A673 (cell line): Measurements from ENCODE around the gene RAD23A. TPM values are rescaled to one million over a fixed set of nuclear protein-coding genes. Genes with fewer than 3 reads are reported as not detected.

ENCODE experiments used
- Bru-seq: library from RNA; stranded (reverse); fragments of 400-500 nt; gene quantifications from one replicate; lab custom pipeline; 2021; lab: Mats Ljungman, UMichigan
- BruChase-seq, 2 experiments: library from RNA; stranded (reverse); fragments of 400-500 nt; gene quantifications; one replicate each; lab custom pipeline; 2021; lab: Mats Ljungman, UMichigan
- BruUV-seq: library from RNA; stranded (reverse); fragments of 400-500 nt; replicated peaks from 2 replicates; lab custom pipeline; 2021; lab: Mats Ljungman, UMichigan
- CTCF ChIA-PET: fragments of 300-600 bp; sonication (Branson Sonifier 250); formaldehyde crosslinking; loops from one replicate; lab custom pipeline; 2022; ENCODE audit warnings: antibody characterized with exemption; lab: Charles Lee
- POLR2A ChIA-PET: fragments of 300-600 bp; sonication (Branson Sonifier 250); formaldehyde crosslinking; loops from one replicate; lab custom pipeline; 2022; ENCODE audit warnings: antibody characterized with exemption; ENCODE audit not compliant: low non-redundant PET; lab: Charles Lee
- DNase-seq: peaks from one replicate; pipeline ENCODE4 v3.0.0-alpha.2; 2015; ENCODE audit warnings: low spot score
- H3K27ac ChIP-seq: fragments of 200-600 bp; sonication (generic); 2 replicates; pipeline ENCODE4 v1.5.1; 2016; ENCODE audit warnings: mixed run types, low read depth, mild to moderate bottlenecking, mixed read lengths, antibody characterized with exemption, low read length; ENCODE audit not compliant: poor library complexity, severe bottlenecking
- H3K27me3 ChIP-seq: fragments of 200-600 bp; sonication (generic); replicated peaks from 2 replicates; pipeline ENCODE4 v1.6.1; 2017; ENCODE audit warnings: mixed run types, low read depth, mild to moderate bottlenecking, mixed read lengths, antibody characterized with exemption, low read length; ENCODE audit not compliant: insufficient read depth, poor library complexity
- H3K36me3 ChIP-seq: fragments of 200-600 bp; sonication (generic); 2 replicates; pipeline ENCODE4 v1.6.1; 2016; ENCODE audit warnings: mixed run types, mild to moderate bottlenecking, mixed read lengths, antibody characterized with exemption, low read length; ENCODE audit not compliant: insufficient read depth, poor library complexity, severe bottlenecking
- H3K4me1 ChIP-seq: fragments of 200-600 bp; sonication (generic); 2 replicates; pipeline ENCODE4 v1.6.1; 2017; ENCODE audit warnings: mixed run types, mild to moderate bottlenecking, mixed read lengths, antibody characterized with exemption, low read length; ENCODE audit not compliant: insufficient read depth, poor library complexity, severe bottlenecking
- H3K4me3 ChIP-seq: fragments of 200-600 bp; sonication (generic); 2 replicates; pipeline ENCODE4 v1.5.1; 2016; ENCODE audit warnings: low read depth, mixed run types, mild to moderate bottlenecking, mixed read lengths, low read length; ENCODE audit not compliant: poor library complexity, severe bottlenecking
- H3K9me3 ChIP-seq: fragments of 200-600 bp; sonication (generic); 2 replicates; pipeline ENCODE4 v1.6.1; 2016; ENCODE audit warnings: mixed run types, low read depth, mild to moderate bottlenecking, mixed read lengths, antibody characterized with exemption, low read length; ENCODE audit not compliant: poor library complexity, severe bottlenecking
- CTCF ChIP-seq: fragments of 300-800, 200-600 bp; sonication (generic); conservative IDR thresholded peaks from 2 replicates; pipeline ENCODE4 v1.5.1; 2017; ENCODE audit warnings: low read depth, mild to moderate bottlenecking, antibody characterized with exemption, low read length, moderate library complexity, mixed read lengths
- EZH2 ChIP-seq: fragments of 200-600 bp; sonication (generic); IDR thresholded peaks from 2 replicates; pipeline ENCODE4 v1.6.1; 2017; ENCODE audit warnings: borderline replicate concordance, low read depth, mild to moderate bottlenecking, mixed read lengths, antibody characterized with exemption, low read length; ENCODE audit not compliant: poor library complexity, severe bottlenecking
- intact Hi-C: fragments of 100-400 bp; cut with micrococcal nuclease; formaldehyde crosslinking; loops from one replicate; pipeline ENCODE4 v1.10.0; 2022; ENCODE audit not compliant: unreplicated experiment
- long read RNA-seq: library from polyadenylated mRNA; stranded (forward); transcript quantifications from one replicate; pipeline ENCODE4 v2.0.0, GENCODE V29; 2022
- total RNA-seq: library from RNA; stranded (reverse); gene quantifications from 2 replicates; pipeline ENCODE4 v1.2.3, GENCODE V29; 2021

Gene RAD23A
- 183 and 186 TPM in 2 replicates for total RNA-seq
- Bru-seq, nascent RNA = percentile 89 among the genes with signal in this experiment
- BruChase-seq, experiment 1, labeled RNA remaining after a 2-hour chase = percentile 86 among the genes with signal in this experiment
- percentile 96 among the genes with signal in this experiment for BruChase-seq, experiment 2, labeled RNA remaining after a 6-hour chase
- long read RNA-seq, transcript RAD23A-207 (2 exons, 545 nt) = minor isoform, 5 of 459 reads
- long read RNA-seq, transcript RAD23A-203 (9 exons, 1,746 nt) = major isoform, 219 of 459 reads
- long read RNA-seq, transcript RAD23A-201 (9 exons, 1,736 nt) = minor isoform, 178 of 459 reads
- long read RNA-seq, partial matches to known transcripts = 17 of 459 reads
- long read RNA-seq, other reads (novel, unspliced or antisense) = 39 of 459 reads

- ChIA-PET CTCF (interaction anchor here (1.0 kb wide), 1 partner anchor 20 kb away, joined by 3 read pairs; no protein-coding TSS in a partner anchor), POLR2A (no interaction called here)
- TF ChIP-seq CTCF (no peak), EZH2 (no peak)
- Histone ChIP-seq H3K27me3 (no peaks in the 10 kb centered on the region), H3K4me3 (peak within 1 kb of the TSS; percentile 98), H3K27ac (peak within 1 kb of the TSS; percentile 97), H3K4me1 (peaks cover 21% of the 10 kb centered on the region), H3K9me3 (no peaks in the 10 kb centered on the region), H3K36me3 (peaks cover 83% of the 10 kb centered on the region)
- peak; percentile 99 for DNase-seq
- no TSS peak for BruUV-seq
- intact Hi-C loops = no loop called here
Observed at GRCh38 chr19:12945479-12946091, at the start of gene RAD23A. Gene RAD23A, plus strand, starts transcription at chr19:12945862. Its CDS starts 87 bp downstream, at chr19:12945949.

DNA sequence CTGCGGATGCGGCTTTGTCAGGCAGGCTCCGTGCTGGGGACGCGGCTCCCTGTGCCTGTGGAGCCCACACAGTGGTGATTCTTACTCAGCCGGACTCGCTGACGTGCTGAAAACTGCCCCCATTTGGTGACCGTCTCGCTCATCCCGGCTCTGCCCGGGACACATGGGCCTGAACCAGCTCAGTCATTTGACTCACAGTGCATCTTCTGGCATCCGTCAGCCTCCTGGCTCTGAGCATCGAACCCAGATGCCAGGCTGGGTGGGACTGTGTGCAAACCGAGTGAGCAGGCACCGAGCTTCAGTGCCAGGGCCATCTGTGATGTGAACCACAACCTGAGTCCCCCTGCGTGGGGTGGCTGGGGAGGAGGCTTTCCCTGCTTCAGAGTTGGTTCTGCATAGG, 49.2 kb upstream of the RAD23A start:
- TF ChIP-seq CTCF (no peak), EZH2 (no peak)
- Histone ChIP-seq H3K9me3 (no peaks in the 10 kb centered on the region), H3K4me3 (no peak overlapping the region), H3K27ac (no peak overlapping the region), H3K36me3 (peaks cover 21% of the 10 kb centered on the region), H3K27me3 (no peaks in the 10 kb centered on the region), H3K4me1 (no peaks in the 10 kb centered on the region)
- CTCF ChIA-PET = no interaction called here
- POLR2A ChIA-PET = no interaction called here
- BruUV-seq = no TSS peak
- no peak for DNase-seq
- intact Hi-C loops = no loop called here

DNA sequence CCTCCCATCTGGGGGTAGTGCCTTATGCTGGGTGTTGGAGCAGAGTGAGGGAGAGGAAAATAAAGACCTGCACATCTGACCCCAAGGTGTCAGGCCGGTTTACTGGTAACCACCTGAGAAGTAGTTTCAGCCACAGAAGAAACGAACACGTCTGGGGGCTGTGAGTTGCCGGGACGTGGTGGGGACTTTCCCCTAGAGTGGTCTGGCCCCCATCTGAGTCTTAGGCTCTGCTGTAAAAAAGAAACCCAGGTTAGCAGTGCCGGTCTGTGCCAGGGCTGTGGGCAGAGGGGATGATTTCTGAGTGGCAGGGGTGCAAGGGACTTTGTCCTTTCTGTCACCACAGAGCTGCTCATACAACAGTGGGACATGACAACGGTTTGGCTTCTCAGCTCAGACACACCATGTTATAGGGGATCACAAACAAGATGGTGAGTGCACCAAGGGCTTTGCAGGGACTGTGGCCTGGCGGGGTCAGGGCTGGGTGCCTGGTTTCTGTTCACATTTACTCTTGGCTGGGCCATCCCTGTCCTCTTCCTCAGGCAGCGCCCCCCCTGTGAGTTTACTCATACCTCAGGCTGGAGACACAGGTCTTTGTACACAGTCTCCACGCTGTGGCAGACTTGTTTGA, 45.7 kb upstream of the RAD23A start:
- H3K27ac ChIP-seq = no peak overlapping the region
- no peak for TF ChIP-seq EZH2
- TF ChIP-seq CTCF = no peak
- no peaks in the 10 kb centered on the region for H3K27me3 ChIP-seq
- H3K36me3 ChIP-seq = peaks cover 14% of the 10 kb centered on the region
- H3K4me1 ChIP-seq = no peaks in the 10 kb centered on the region
- no TSS peak for BruUV-seq
- H3K4me3 ChIP-seq = no peak overlapping the region
- CTCF ChIA-PET = no interaction called here
- intact Hi-C loops = no loop called here
- no peak for DNase-seq
- POLR2A ChIA-PET = no interaction called here
- H3K9me3 ChIP-seq = no peaks in the 10 kb centered on the region
